Activated naive CD4-positive, alpha-beta T cell treated with anti-CD3 and anti-CD28 coated beads, Interleukin-2, amount 50 U/mL, for 24 hours (primary cell): ENCODE measurements around the gene ELFN1.

ENCODE experiments used
- H3K27ac Mint-ChIP-seq: one replicate; pipeline ENCODE4 v1.8.0; 2021; ENCODE audit warnings: mild to moderate bottlenecking, mixed read lengths
- H3K27me3 Mint-ChIP-seq: one replicate; pipeline ENCODE4 v1.8.0; 2021; ENCODE audit warnings: mixed read lengths
- H3K36me3 Mint-ChIP-seq: one replicate; pipeline ENCODE4 v1.8.0; 2021; ENCODE audit warnings: mixed read lengths
- H3K4me1 Mint-ChIP-seq: one replicate; pipeline ENCODE4 v1.8.0; 2021; ENCODE audit warnings: mixed read lengths
- H3K4me3 Mint-ChIP-seq: one replicate; pipeline ENCODE4 v1.8.0; 2021; ENCODE audit warnings: mild to moderate bottlenecking, mixed read lengths
- H3K9me3 Mint-ChIP-seq: one replicate; pipeline ENCODE4 v1.8.0; 2021; ENCODE audit warnings: mixed read lengths

Gene ELFN1

GRCh38 chr7:1666823-1667565, 3.1 kb upstream of the ELFN1 start:
- Mint-ChIP-seq H3K9me3 (no peaks in the 10 kb centered on the region), H3K27ac (no peak overlapping the region), H3K27me3 (peaks cover 19% of the 10 kb centered on the region), H3K36me3 (no peaks in the 10 kb centered on the region), H3K4me1 (peaks cover 5% of the 10 kb centered on the region), H3K4me3 (peak overlapping the region; percentile 65)

- Mint-ChIP-seq H3K36me3 (no peaks in the 10 kb centered on the region), H3K27ac (no peak overlapping the region), H3K9me3 (no peaks in the 10 kb centered on the region), H3K4me1 (peaks cover 5% of the 10 kb centered on the region), H3K27me3 (peaks cover 22% of the 10 kb centered on the region), H3K4me3 (peak overlapping the region; percentile 54)
Observed at GRCh38 chr7:1667566-1668395, 2.3 kb upstream of the ELFN1 start.

- Mint-ChIP-seq H3K4me3 (peak overlapping the region; percentile 80), H3K36me3 (no peaks in the 10 kb centered on the region), H3K27me3 (peaks cover 19% of the 10 kb centered on the region), H3K9me3 (no peaks in the 10 kb centered on the region), H3K27ac (no peak overlapping the region), H3K4me1 (peaks cover 5% of the 10 kb centered on the region)
Observed at GRCh38 chr7:1668396-1669063, 1.5 kb upstream of the ELFN1 start.

GRCh38 chr7:1669064-1669951, 769 bp upstream of the ELFN1 start:
- H3K9me3 Mint-ChIP-seq, result no peaks in the 10 kb centered on the region
- H3K36me3 Mint-ChIP-seq, result no peaks in the 10 kb centered on the region
- H3K4me1 Mint-ChIP-seq, result peaks cover 5% of the 10 kb centered on the region
- H3K27ac Mint-ChIP-seq, result no peak overlapping the region
- peaks cover 18% of the 10 kb centered on the region for H3K27me3 Mint-ChIP-seq
- H3K4me3 Mint-ChIP-seq, result peak overlapping the region; percentile 80

- Mint-ChIP-seq H3K27me3 (peaks cover 18% of the 10 kb centered on the region), H3K4me3 (no peak overlapping the region), H3K27ac (no peak overlapping the region)
Observed at GRCh38 chr7:1670894-1671593, 967 bp downstream of the ELFN1 start.

GRCh38 chr7:1671594-1672451, 1.7 kb downstream of the ELFN1 start:
- Mint-ChIP-seq H3K9me3 (no peaks in the 10 kb centered on the region), H3K4me1 (peaks cover 5% of the 10 kb centered on the region), H3K36me3 (no peaks in the 10 kb centered on the region), H3K27ac (no peak overlapping the region), H3K27me3 (peaks cover 18% of the 10 kb centered on the region), H3K4me3 (no peak overlapping the region)

More at GRCh38 chr7:1670894-1671593, 967 bp downstream of the ELFN1 start:
- Mint-ChIP-seq H3K36me3 (no peaks in the 10 kb centered on the region), H3K4me1 (peaks cover 5% of the 10 kb centered on the region), H3K9me3 (no peaks in the 10 kb centered on the region)

- no peaks in the 10 kb centered on the region for H3K36me3 Mint-ChIP-seq
- H3K9me3 Mint-ChIP-seq, result no peaks in the 10 kb centered on the region
- peaks cover 5% of the 10 kb centered on the region for H3K4me1 Mint-ChIP-seq
- no peak overlapping the region for H3K27ac Mint-ChIP-seq
- no peak overlapping the region for H3K4me3 Mint-ChIP-seq
- H3K27me3 Mint-ChIP-seq, result peaks cover 16% of the 10 kb centered on the region
Observed at GRCh38 chr7:1672851-1673486, 2.9 kb downstream of the ELFN1 start.

GRCh38 chr7:1673581-1674118, 3.6 kb downstream of the ELFN1 start:
- Mint-ChIP-seq H3K27ac (no peak overlapping the region), H3K36me3 (no peaks in the 10 kb centered on the region), H3K4me3 (no peak overlapping the region), H3K9me3 (no peaks in the 10 kb centered on the region), H3K4me1 (peaks cover 5% of the 10 kb centered on the region), H3K27me3 (peaks cover 14% of the 10 kb centered on the region)

GRCh38 chr7:1674161-1675035, 4.3 kb downstream of the ELFN1 start:
- Mint-ChIP-seq H3K4me3 (no peak overlapping the region), H3K4me1 (no peaks in the 10 kb centered on the region), H3K9me3 (no peaks in the 10 kb centered on the region), H3K27ac (no peak overlapping the region), H3K27me3 (peaks cover 10% of the 10 kb centered on the region), H3K36me3 (no peaks in the 10 kb centered on the region)

- Mint-ChIP-seq H3K27me3 (peaks cover 10% of the 10 kb centered on the region), H3K27ac (no peak overlapping the region), H3K36me3 (no peaks in the 10 kb centered on the region), H3K4me1 (no peaks in the 10 kb centered on the region), H3K4me3 (no peak overlapping the region), H3K9me3 (no peaks in the 10 kb centered on the region)
Observed at GRCh38 chr7:1675036-1675671, 5.1 kb downstream of the ELFN1 start.

- Mint-ChIP-seq H3K27ac (no peak overlapping the region), H3K4me3 (no peak overlapping the region), H3K27me3 (peaks cover 9% of the 10 kb centered on the region), H3K9me3 (no peaks in the 10 kb centered on the region), H3K4me1 (no peaks in the 10 kb centered on the region), H3K36me3 (no peaks in the 10 kb centered on the region)
Observed at GRCh38 chr7:1675673-1676549, 5.8 kb downstream of the ELFN1 start.
